K562 (cell line): Measurements from ENCODE around the gene AARSD1. TPM values are rescaled to one million over a fixed set of nuclear protein-coding genes. Genes with fewer than 3 reads are reported as not detected.

ENCODE experiments used
- ATAC-seq: fragments of 200-7000 bp; cut with Tn5 transposase; 3 replicates; pipeline ENCODE4 v1.9.1; 2020; ENCODE audit warnings: moderate library complexity
- BruUV-seq: library from RNA; stranded (reverse); fragments of 400-500 nt; replicated peaks from 2 replicates; lab custom pipeline; 2021; lab: Mats Ljungman, UMichigan
- CTCF ChIA-PET: fragments of 300-600 bp; formaldehyde crosslinking; extraction: SDS; loops from one replicate; lab custom pipeline; 2021; ENCODE audit warnings: low intra/inter-chr PET ratio; lab: Yijun Ruan, JAX
- POLR2A ChIA-PET: fragments of 300-600, 350-650 bp; sonication (Branson Sonifier 250); formaldehyde crosslinking; extraction: SDS; loops from one replicate; lab custom pipeline; 2021; ENCODE audit warnings: antibody characterized with exemption, inconsistent platforms; lab: Yijun Ruan, JAX
- DNase-seq, 4 experiments: peaks; one replicate each; pipeline versions ENCODE4 v3.0.0 to v3.0.0-alpha.2; 2011 to 2018; ENCODE audit warnings: low spot score in 3 of 4, mixed read lengths in 3 of 4; ENCODE audit errors: extremely low read depth in 1 of 4
- FAIRE-seq: peaks from 2 replicates; lab custom pipeline; 2011; peaks lifted over from hg19 to GRCh38; lab: Jason Lieb, UNC
- H2AFZ ChIP-seq: 2 replicates; pipeline ENCODE4 v1.6.0; 2011; ENCODE audit warnings: low read depth, low read length, control low read depth, inconsistent platforms
- H3K27ac ChIP-seq: fragments of 200-600 bp; 3 replicates; pipeline ENCODE4 v1.8.0; 2011; ENCODE audit warnings: low read depth, mild to moderate bottlenecking, control low read depth, inconsistent platforms, low read length, moderate library complexity, mixed read lengths; ENCODE audit errors: extremely low read depth
- H3K27me3 ChIP-seq, 2 experiments: fragments of 300-600 bp in 1 of 2; 2 replicates in 1 of 2; 3 replicates in 1 of 2; pipeline versions ENCODE4 v1.6.0 to v1.8.0; 2011; ENCODE audit warnings: inconsistent platforms in 2 of 2, low read length in 2 of 2, mild to moderate bottlenecking in 1 of 2, mixed read lengths in 1 of 2, moderate library complexity in 1 of 2; ENCODE audit not compliant: control insufficient read depth in 2 of 2, insufficient read depth in 2 of 2
- H3K36me3 ChIP-seq: fragments of 300-600 bp; 3 replicates; pipeline ENCODE4 v1.8.0; 2011; ENCODE audit warnings: mild to moderate bottlenecking, low read length, inconsistent platforms; ENCODE audit not compliant: control insufficient read depth, insufficient read depth
- H3K4me1 ChIP-seq, 2 experiments: fragments of 200-600 bp in 1 of 2; replicated peaks in 1 of 2; 2 replicates in 1 of 2; 3 replicates in 1 of 2; pipeline versions ENCODE4 v1.5.1 to v1.8.0; 2011; ENCODE audit warnings: inconsistent platforms in 2 of 2, low read length in 2 of 2, mild to moderate bottlenecking in 1 of 2, mixed read lengths in 1 of 2, moderate library complexity in 1 of 2; ENCODE audit not compliant: control insufficient read depth in 2 of 2, insufficient read depth in 2 of 2
- H3K4me2 ChIP-seq: 2 replicates; pipeline ENCODE4 v1.6.1; 2011; ENCODE audit warnings: low read length, control low read depth, inconsistent platforms, mixed read lengths; ENCODE audit not compliant: insufficient read depth
- H3K4me3 ChIP-seq: fragments of 200-600 bp; sonication (generic), shearing (Covaris generic); 2 replicates; pipeline ENCODE4 v1.5.1; 2016; ENCODE audit warnings: control low read depth, inconsistent platforms
- H3K79me2 ChIP-seq: fragments of 200-600 bp; 3 replicates; pipeline ENCODE4 v1.8.0; 2011; ENCODE audit warnings: low read length, inconsistent platforms; ENCODE audit not compliant: control insufficient read depth, insufficient read depth
- H3K9ac ChIP-seq, 2 experiments: 2 replicates each; pipeline versions ENCODE4 v1.6.0 to v1.6.1; 2011; ENCODE audit warnings: low read depth in 2 of 2, low read length in 2 of 2, control low read depth in 1 of 2, inconsistent platforms in 1 of 2, mild to moderate bottlenecking in 1 of 2, mixed read lengths in 1 of 2; ENCODE audit not compliant: insufficient read depth in 1 of 2
- H3K9me1 ChIP-seq: one replicate; pipeline ENCODE4 v1.6.0; 2011; ENCODE audit warnings: inconsistent platforms, mild to moderate bottlenecking, low read length, moderate library complexity; ENCODE audit not compliant: control insufficient read depth, insufficient read depth
- H3K9me3 ChIP-seq: replicated peaks from 2 replicates; pipeline ENCODE4 v1.5.1; 2011; ENCODE audit warnings: low read depth, low read length, inconsistent platforms; ENCODE audit not compliant: control insufficient read depth, insufficient read depth
- H4K20me1 ChIP-seq: replicated peaks from 2 replicates; pipeline ENCODE4 v1.6.1; 2011; ENCODE audit warnings: low read length, inconsistent platforms, mixed read lengths; ENCODE audit not compliant: control insufficient read depth, insufficient read depth
- FOXA3 ChIP-seq, 2 experiments: fragments of 450-650 bp in 1 of 2; sonication (generic) in 1 of 2; formaldehyde crosslinking; IDR thresholded peaks in 1 of 2; conservative IDR thresholded peaks in 1 of 2; 2 replicates each; pipeline versions ENCODE4 v1.4.0 to v1.8.0; 2020 to 2022; ENCODE audit warnings: mild to moderate bottlenecking in 2 of 2, missing genetic modification reagents in 1 of 2
- FOXO4 ChIP-seq: fragments of 450-650 bp; formaldehyde crosslinking; IDR thresholded peaks from 2 replicates; pipeline ENCODE4 v1.4.0; 2020; ENCODE audit warnings: mild to moderate bottlenecking, moderate library complexity
- MED1 ChIP-seq: sonication (generic); formaldehyde crosslinking; IDR thresholded peaks from 2 replicates; pipeline ENCODE4 v1.8.1; 2023; ENCODE audit warnings: missing genetic modification reagents, borderline replicate concordance
- MITF ChIP-seq: IDR thresholded peaks from 2 replicates; pipeline ENCODE4 v1.6.1; 2014; ENCODE audit warnings: antibody characterized with exemption
- MTA3 ChIP-seq: fragments of 450-650 bp; formaldehyde crosslinking; IDR thresholded peaks from 2 replicates; pipeline ENCODE4 v1.6.1; 2017; ENCODE audit warnings: mild to moderate bottlenecking, borderline replicate concordance
- PPARD ChIP-seq: fragments of 250-450 bp; sonication (Bioruptor Pico); IDR thresholded peaks from 2 replicates; pipeline ENCODE4 v1.8.0; 2022; ENCODE audit warnings: inconsistent platforms, mild to moderate bottlenecking, moderate library complexity
- RAD21 ChIP-seq, 2 experiments: fragments of 250-450 bp in 1 of 2; fragments of 450-650 bp in 1 of 2; sonication (Bioruptor Pico) in 1 of 2; formaldehyde crosslinking in 1 of 2; IDR thresholded peaks in 1 of 2; conservative IDR thresholded peaks in 1 of 2; 2 replicates each; pipeline versions ENCODE4 v1.4.0 to v1.8.0; 2020 to 2022; ENCODE audit warnings: mild to moderate bottlenecking in 2 of 2, moderate library complexity in 1 of 2
- RBM25 ChIP-seq: fragments of 200-400 bp; formaldehyde crosslinking; IDR thresholded peaks from 2 replicates; pipeline ENCODE4 v1.6.1; 2018; ENCODE audit warnings: low read length, low read depth, moderate library complexity; ENCODE audit not compliant: severe bottlenecking
- SAFB ChIP-seq: fragments of 200-400 bp; formaldehyde crosslinking; IDR thresholded peaks from 2 replicates; pipeline ENCODE4 v1.6.1; 2017; ENCODE audit warnings: low read depth, low read length, borderline replicate concordance
- WGBS: fragments of 100-300 bp; shearing (Covaris generic); methylation state at CpG from one replicate; pipeline ENCODE4 v1.1.6; 2016; ENCODE audit warnings: low coverage, mixed read lengths; ENCODE audit not compliant: insufficient coverage; ENCODE audit errors: missing lambda C conversion rate; 5-methylcytosine and 5-hydroxymethylcytosine counted together
- in situ Hi-C: fragments of 300-500 bp; cut with MboI; formaldehyde crosslinking; loops from 4 replicates; pipeline ENCODE4 v1.15.0; 2018; ENCODE audit warnings: inconsistent platforms, mixed read lengths
- intact Hi-C: fragments of 100-400 bp; cut with micrococcal nuclease; formaldehyde crosslinking; loops from 2 replicates; pipeline ENCODE4 v1.14.2; 2022
- polyA plus RNA-seq, 8 experiments: library from polyadenylated mRNA; depleted of rRNA in 4 of 8; stranded (reverse) in 5 of 8; unstranded in 3 of 8; fragments of >200 nt; fragmentation: Nextera tagmentation in 2 of 8; fragmentation: Illumina TruSeq in 1 of 8; extraction: Ambion mirVana in 2 of 8; extraction: Trizol in 1 of 8; gene quantifications; 2 replicates each; pipeline versions ENCODE4 v1.2.1 to v1.2.3, GENCODE V29; 2011 to 2014; ENCODE audit warnings: inconsistent platforms in 1 of 8, missing spikeins in 1 of 8
- total RNA-seq, 7 experiments: library from RNA; depleted of rRNA in 6 of 7; stranded (reverse); fragments of >200 nt in 6 of 7; fragmentation: Illumina TruSeq in 2 of 7; extraction: Trizol in 2 of 7; gene quantifications; 2 replicates each; pipeline versions ENCODE4 v1.2.1 to v1.2.3, GENCODE V29; 2011 to 2021; ENCODE audit warnings: low replicate concordance in 1 of 7
- TF ChIP-seq, protein P1 (sequence below), 2 experiments: fragments of 250-450 bp in 1 of 2; fragments of 450-650 bp in 1 of 2; sonication (Bioruptor Pico) in 1 of 2; IDR thresholded peaks; 2 replicates each; pipeline versions ENCODE4 v1.6.1 to v1.8.0; 2016 to 2021; ENCODE audit warnings: mild to moderate bottlenecking in 2 of 2, moderate library complexity in 2 of 2, missing compliant biosample characterization in 1 of 2, missing genetic modification characterization in 1 of 2
- TF ChIP-seq, protein P2 (sequence below): fragments of 450-650 bp; IDR thresholded peaks from 2 replicates; pipeline ENCODE4 v1.6.1; 2017; ENCODE audit warnings: antibody characterized with exemption
- TF ChIP-seq, protein P3 (sequence below): fragments of 250-450 bp; sonication (Bioruptor Pico); IDR thresholded peaks from 2 replicates; pipeline ENCODE4 v1.4.0; 2020; ENCODE audit warnings: mild to moderate bottlenecking

AARSD1 gene
- total and polyA plus RNA-seq, 9 of the 15 experiments (the other 6 are each of a cell fraction or from before 2014, with no cell fraction given) = 51.7 to 98.5 (median 68.6) TPM

- H3K9ac ChIP-seq = no peak overlapping the region
- intact Hi-C loops = no loop called here
- peaks cover 5% of the 10 kb centered on the region; the same call in 2 of the 3 replicates for H3K36me3 ChIP-seq
- no peak overlapping the region for H2AFZ ChIP-seq
- ATAC-seq = no peak
- no peak for FAIRE-seq
- H3K27ac ChIP-seq = no peak overlapping the region
- no peak overlapping the region for H3K4me3 ChIP-seq
- WGBS = 40% methylated on average over 1 of the region's 1 CpG
- peaks cover 3 to 7% of the 10 kb centered on the region in 2 experiments; a peak in 4 of 5 replicates for H3K4me1 ChIP-seq
- H3K9me1 ChIP-seq = no peaks in the 10 kb centered on the region
- CTCF ChIA-PET = no interaction called here
- H3K27me3 ChIP-seq = no peaks in the 10 kb centered on the region
- no peaks in the 10 kb centered on the region for H3K9me3 ChIP-seq
- in situ Hi-C loops = no loop called here
- no TSS peak for BruUV-seq
- DNase-seq = no peak
- TF ChIP-seq MTA3 (no peak), RBM25 (no peak), SAFB (no peak), FOXO4 (CRISPR knock-in tag) (no peak), MITF (no peak), FOXA3 (CRISPR knock-in tag; conservative IDR thresholded peaks at IDR 0.05 in 1 of 2, IDR thresholded peaks at IDR 0.05 in 1 of 2) (no peak), MED1 (no peak), RAD21 (CRISPR knock-in tag; conservative IDR thresholded peaks at IDR 0.05 in 1 of 2, IDR thresholded peaks at IDR 0.05 in 1 of 2) (no peak), PPARD (CRISPR knock-in tag) (no peak)
- TF ChIP-seq, protein P1, sequence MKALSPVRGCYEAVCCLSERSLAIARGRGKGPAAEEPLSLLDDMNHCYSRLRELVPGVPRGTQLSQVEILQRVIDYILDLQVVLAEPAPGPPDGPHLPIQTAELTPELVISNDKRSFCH (CRISPR knock-in tag; IDR thresholded peaks at IDR 0.05) = no peak
- TF ChIP-seq, protein P1 (tag; IDR thresholded peaks at IDR 0.05) = no peak
- TF ChIP-seq, protein P2, sequence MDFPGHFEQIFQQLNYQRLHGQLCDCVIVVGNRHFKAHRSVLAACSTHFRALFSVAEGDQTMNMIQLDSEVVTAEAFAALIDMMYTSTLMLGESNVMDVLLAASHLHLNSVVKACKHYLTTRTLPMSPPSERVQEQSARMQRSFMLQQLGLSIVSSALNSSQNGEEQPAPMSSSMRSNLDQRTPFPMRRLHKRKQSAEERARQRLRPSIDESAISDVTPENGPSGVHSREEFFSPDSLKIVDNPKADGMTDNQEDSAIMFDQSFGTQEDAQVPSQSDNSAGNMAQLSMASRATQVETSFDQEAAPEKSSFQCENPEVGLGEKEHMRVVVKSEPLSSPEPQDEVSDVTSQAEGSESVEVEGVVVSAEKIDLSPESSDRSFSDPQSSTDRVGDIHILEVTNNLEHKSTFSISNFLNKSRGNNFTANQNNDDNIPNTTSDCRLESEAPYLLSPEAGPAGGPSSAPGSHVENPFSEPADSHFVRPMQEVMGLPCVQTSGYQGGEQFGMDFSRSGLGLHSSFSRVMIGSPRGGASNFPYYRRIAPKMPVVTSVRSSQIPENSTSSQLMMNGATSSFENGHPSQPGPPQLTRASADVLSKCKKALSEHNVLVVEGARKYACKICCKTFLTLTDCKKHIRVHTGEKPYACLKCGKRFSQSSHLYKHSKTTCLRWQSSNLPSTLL = no peak
- TF ChIP-seq, protein P3, sequence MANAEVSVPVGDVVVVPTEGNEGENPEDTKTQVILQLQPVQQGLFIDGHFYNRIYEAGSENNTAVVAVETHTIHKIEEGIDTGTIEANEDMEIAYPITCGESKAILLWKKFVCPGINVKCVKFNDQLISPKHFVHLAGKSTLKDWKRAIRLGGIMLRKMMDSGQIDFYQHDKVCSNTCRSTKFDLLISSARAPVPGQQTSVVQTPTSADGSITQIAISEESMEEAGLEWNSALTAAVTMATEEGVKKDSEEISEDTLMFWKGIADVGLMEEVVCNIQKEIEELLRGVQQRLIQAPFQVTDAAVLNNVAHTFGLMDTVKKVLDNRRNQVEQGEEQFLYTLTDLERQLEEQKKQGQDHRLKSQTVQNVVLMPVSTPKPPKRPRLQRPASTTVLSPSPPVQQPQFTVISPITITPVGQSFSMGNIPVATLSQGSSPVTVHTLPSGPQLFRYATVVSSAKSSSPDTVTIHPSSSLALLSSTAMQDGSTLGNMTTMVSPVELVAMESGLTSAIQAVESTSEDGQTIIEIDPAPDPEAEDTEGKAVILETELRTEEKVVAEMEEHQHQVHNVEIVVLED (CRISPR knock-in tag) = no peak
- no peaks in the 10 kb centered on the region for H4K20me1 ChIP-seq
- H3K79me2 ChIP-seq = peaks cover 27% of the 10 kb centered on the region
- H3K4me2 ChIP-seq = no peak overlapping the region
- POLR2A ChIA-PET = interaction anchor here (0.6 to 2.6 kb wide), 4 partner anchors 12 to 347 kb away, joined by 3 to 17 read pairs (median 12); partner anchors contain the start of genes PTGES3L, RPL27 and RUNDC1
Observed at GRCh38 chr17:42967925-42968324, 3.7 kb upstream of the AARSD1 start.
